Right lobe of liver (tissue), 6 donors: ENCODE results near the gene TSSK6. TPM values are rescaled to one million over a fixed set of nuclear protein-coding genes. Genes with fewer than 3 reads are reported as not detected.

Experiments
- ATAC-seq, 4 donors: fragments of 200-7000 bp; cut with Tn5 transposase; one replicate each; pipeline ENCODE4 v1.9.1; 2020; ENCODE audit warnings: mild to moderate bottlenecking in 4 of 4, moderate library complexity in 4 of 4
- DNase-seq, 3 donors: peaks; one replicate each; pipeline ENCODE4 v3.0.0-alpha.2; 2020
- H3K27ac ChIP-seq, 3 donors: fragments of 200-600 bp; one replicate each; pipeline ENCODE4 v1.8.0; 2022
- H3K27me3 ChIP-seq, 2 donors: fragments of 200-600 bp; one replicate each; pipeline ENCODE4 v1.8.0; 2022
- H3K36me3 ChIP-seq, 4 donors: fragments of 200-600 bp; sonication (generic) in 1 of 4; one replicate each; pipeline versions ENCODE4 v1.5.1 to v1.8.0; 2017 to 2022; ENCODE audit warnings: control low read depth in 1 of 4
- H3K4me1 ChIP-seq, 4 donors: fragments of 200-600 bp; sonication (generic) in 1 of 4; one replicate each; pipeline versions ENCODE4 v1.5.1 to v1.8.0; 2017 to 2022; ENCODE audit warnings: control low read depth in 1 of 4
- H3K4me3 ChIP-seq, 3 donors: fragments of 200-600 bp; one replicate each; pipeline ENCODE4 v1.8.0; 2022
- H3K9me3 ChIP-seq, 4 donors: fragments of 200-600 bp; sonication (generic) in 1 of 4; one replicate each; pipeline versions ENCODE4 v1.5.1 to v1.8.0; 2017 to 2022; ENCODE audit warnings: control low read depth in 1 of 4
- CTCF ChIP-seq, 4 donors: fragments of 200-600 bp in 3 of 4; fragments of 450-650 bp in 1 of 4; IDR thresholded peaks; one replicate each; pipeline versions ENCODE4 v1.5.1 to v1.8.0; 2016 to 2022; ENCODE audit warnings: antibody characterized with exemption in 4 of 4, mild to moderate bottlenecking in 2 of 4
- POLR2A ChIP-seq: fragments of 450-650 bp; IDR thresholded peaks from one replicate; pipeline ENCODE4 v1.6.1; 2017; ENCODE audit warnings: antibody characterized with exemption, mild to moderate bottlenecking
- WGBS: methylation state at CpG from one replicate; pipeline ENCODE4 v1.1.6; 2018; ENCODE audit warnings: low coverage, low lambda C conversion rate; ENCODE audit not compliant: insufficient coverage; ENCODE audit errors: missing lambda C conversion rate; 5-methylcytosine and 5-hydroxymethylcytosine counted together
- intact Hi-C, 2 donors: fragments of 100-400 bp; cut with DNase I; formaldehyde crosslinking; loops; one replicate each; pipeline versions ENCODE4 v1.11.2 to v1.14.1; 2022
- total RNA-seq, 6 experiments: library from RNA; depleted of rRNA in 2 of 6; stranded (reverse); fragments of >200 nt in 2 of 6; fragmentation: NEBNext Ultra II Directional in 3 of 6; extraction: Animal tissue kit (Norgen Biotek cat#: 25700) in 3 of 6; gene quantifications; one replicate each; pipeline versions ENCODE4 v1.1.0 to v1.2.4, GENCODE V29; 2016 to 2023
- donor health status: DM: no; HTN: yes; CAD: no.
- donor health status: DM: no; HTN: no; CAD: no.
- donor health status: DM: no; HTN: no; CAD: no.
- donor health status: DM: no; HTN: yes; CAD: no.
- donor health status: DM: no; HTN: yes; CAD: no.

Gene TSSK6
- total RNA-seq, 6 experiments from 2014 or later, result 0.53 to 2.9 (median 1.1) TPM

DNA sequence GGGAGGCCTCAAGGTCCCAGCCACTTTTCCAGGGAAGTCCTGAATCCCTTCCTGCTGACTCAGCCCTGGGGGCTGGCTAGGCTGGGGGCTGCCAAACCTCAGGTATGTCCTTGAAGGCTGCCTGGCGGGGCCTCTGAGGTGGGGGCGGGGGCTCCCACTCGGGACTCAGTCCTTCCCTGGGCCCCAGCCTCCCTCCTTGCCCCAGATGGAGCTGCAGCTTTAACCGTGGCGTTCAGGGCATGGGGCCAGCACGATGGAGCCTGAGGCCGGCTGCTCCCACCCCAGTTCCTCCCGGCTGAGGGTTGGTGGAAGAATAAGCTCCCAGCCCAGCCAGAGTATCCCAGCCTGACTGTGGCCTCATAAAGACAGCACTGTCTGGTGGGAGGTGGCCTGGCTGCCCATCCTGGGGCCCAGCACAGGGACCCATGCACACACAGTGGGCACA, 35.2 kb upstream of the TSSK6 start:
- Histone ChIP-seq H3K4me3 (no peak overlapping the region), H3K27me3 (no peaks in the 10 kb centered on the region), H3K36me3 (no peaks in the 10 kb centered on the region), H3K27ac (no peak overlapping the region), H3K9me3 (no peaks in the 10 kb centered on the region), H3K4me1 (no peaks in the 10 kb centered on the region)
- no peak for TF ChIP-seq CTCF (IDR thresholded peaks at IDR 0.05)
- no peak for TF ChIP-seq POLR2A
- DNase-seq, result no peak
- ATAC-seq, result no peak
- no CpG with 5 or more reads among the region's 8 CpGs for WGBS
- intact Hi-C loops, result no loop called here

GRCh38 chr19:19549804-19550464, 34.6 kb upstream of the TSSK6 start:
- Histone ChIP-seq H3K4me3 (no peak overlapping the region), H3K27me3 (no peaks in the 10 kb centered on the region), H3K36me3 (no peaks in the 10 kb centered on the region), H3K9me3 (no peaks in the 10 kb centered on the region), H3K27ac (no peak overlapping the region), H3K4me1 (no peaks in the 10 kb centered on the region)
- intact Hi-C loops, result loop anchor here in 1 of 2 donors (10.0 kb wide), 1 partner anchor 405 kb away; no protein-coding TSS in a partner anchor
- no peak for ATAC-seq
- WGBS, result 53% methylated on average over 4 of the region's 23 CpGs
- DNase-seq, result no peak
- TF ChIP-seq CTCF (IDR thresholded peaks at IDR 0.05), result no peak
- TF ChIP-seq POLR2A, result no peak

DNA sequence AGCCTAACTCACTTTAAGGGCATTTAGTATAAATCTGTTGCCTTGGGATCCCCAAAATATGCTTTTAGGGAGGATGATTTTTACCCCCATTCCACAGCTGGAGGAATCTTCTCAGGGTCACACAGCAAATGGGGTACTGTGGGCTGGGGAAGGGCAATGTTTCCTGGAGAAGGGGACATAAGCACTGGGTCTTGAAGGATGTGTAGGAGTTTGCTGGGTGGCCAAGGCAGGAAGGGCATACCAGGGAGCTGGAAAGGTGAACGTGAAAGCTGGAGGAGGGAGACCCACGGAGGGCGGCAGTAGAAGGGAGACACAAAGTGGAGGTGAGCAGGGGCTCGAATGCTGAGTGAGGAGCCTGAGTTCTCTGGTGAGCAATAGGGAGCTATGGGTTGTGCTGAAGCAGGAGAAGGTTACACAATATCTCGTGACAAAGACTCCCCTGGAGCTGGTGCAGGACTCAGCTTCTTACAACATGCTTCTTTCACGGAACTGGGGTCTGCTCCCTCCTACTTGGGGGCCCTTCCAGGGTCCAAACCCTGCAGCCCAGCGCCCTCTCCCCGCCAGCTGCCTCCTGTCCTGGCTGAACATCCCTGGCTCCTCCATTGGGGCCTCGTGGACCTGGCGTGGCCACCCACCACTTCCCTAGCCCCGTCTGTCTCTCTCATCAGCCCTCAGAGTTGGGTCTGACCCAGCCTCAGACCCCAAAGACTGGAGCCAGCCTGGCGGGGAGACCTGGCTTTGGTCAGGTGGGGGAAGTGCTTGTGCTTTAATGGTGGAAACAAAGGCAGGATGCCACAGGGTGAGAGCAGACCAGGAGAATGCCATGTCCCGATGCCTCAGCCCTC, 33.8 kb upstream of the TSSK6 start:
- H3K9me3 ChIP-seq, result no peaks in the 10 kb centered on the region
- 16% methylated on average over 6 of the region's 13 CpGs for WGBS
- TF ChIP-seq CTCF (IDR thresholded peaks at IDR 0.05) (no peak), POLR2A (no peak)
- no peak overlapping the region for H3K27ac ChIP-seq
- no peaks in the 10 kb centered on the region for H3K4me1 ChIP-seq
- H3K4me3 ChIP-seq, result no peak overlapping the region
- H3K36me3 ChIP-seq, result no peaks in the 10 kb centered on the region
- intact Hi-C loops, result loop anchor here in 1 of 2 donors (10.0 kb wide), 1 partner anchor 406 kb away; no protein-coding TSS in a partner anchor
- DNase-seq (no peak), ATAC-seq (no peak)
- H3K27me3 ChIP-seq, result no peaks in the 10 kb centered on the region

DNA sequence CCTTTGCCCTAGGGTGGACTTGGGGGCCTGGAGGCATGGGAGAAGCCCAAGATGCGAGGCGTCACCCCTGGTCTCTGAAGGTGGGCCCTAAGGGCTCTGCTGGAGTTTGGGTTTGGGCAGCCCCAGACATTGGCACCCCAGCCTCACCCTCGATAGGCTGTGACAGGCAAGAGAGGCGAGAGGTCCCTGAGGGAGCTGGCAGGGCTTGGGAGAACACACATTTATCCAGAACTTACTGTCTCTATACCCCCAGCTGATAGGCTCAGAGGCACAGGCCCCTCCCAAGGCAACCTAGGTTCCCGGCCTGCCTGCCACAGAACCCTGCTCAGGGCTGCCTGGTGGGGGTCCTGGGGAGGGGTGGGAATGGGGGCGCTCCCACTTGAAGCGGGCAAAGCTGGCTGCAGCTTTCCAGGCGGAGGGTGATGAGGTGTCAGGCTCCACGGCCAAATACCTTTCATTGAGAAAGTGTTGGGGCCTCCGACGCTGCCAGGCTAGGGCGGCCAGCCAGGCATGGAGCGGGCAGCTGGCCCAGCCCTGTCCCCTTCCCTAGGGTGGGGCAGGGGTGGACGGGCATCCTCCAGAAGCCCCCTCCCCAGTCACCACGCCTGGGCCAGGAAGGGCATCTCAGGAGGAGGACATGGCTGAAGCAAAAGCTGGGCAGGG, 32.5 kb upstream of the TSSK6 start:
- Histone ChIP-seq H3K27me3 (no peaks in the 10 kb centered on the region), H3K36me3 (no peaks in the 10 kb centered on the region), H3K4me3 (no peak overlapping the region), H3K4me1 (no peaks in the 10 kb centered on the region), H3K27ac (no peak overlapping the region), H3K9me3 (no peaks in the 10 kb centered on the region)
- no peak for DNase-seq
- intact Hi-C loops, result loop anchor here in 1 of 2 donors (10.0 kb wide), 1 partner anchor 407 kb away; no protein-coding TSS in a partner anchor
- TF ChIP-seq POLR2A (no peak), CTCF (IDR thresholded peaks at IDR 0.05) (no peak)
- ATAC-seq, result no peak
- 90% methylated on average over 2 of the region's 15 CpGs for WGBS
